ENCODE results near the gene GLRX3.

DNA sequence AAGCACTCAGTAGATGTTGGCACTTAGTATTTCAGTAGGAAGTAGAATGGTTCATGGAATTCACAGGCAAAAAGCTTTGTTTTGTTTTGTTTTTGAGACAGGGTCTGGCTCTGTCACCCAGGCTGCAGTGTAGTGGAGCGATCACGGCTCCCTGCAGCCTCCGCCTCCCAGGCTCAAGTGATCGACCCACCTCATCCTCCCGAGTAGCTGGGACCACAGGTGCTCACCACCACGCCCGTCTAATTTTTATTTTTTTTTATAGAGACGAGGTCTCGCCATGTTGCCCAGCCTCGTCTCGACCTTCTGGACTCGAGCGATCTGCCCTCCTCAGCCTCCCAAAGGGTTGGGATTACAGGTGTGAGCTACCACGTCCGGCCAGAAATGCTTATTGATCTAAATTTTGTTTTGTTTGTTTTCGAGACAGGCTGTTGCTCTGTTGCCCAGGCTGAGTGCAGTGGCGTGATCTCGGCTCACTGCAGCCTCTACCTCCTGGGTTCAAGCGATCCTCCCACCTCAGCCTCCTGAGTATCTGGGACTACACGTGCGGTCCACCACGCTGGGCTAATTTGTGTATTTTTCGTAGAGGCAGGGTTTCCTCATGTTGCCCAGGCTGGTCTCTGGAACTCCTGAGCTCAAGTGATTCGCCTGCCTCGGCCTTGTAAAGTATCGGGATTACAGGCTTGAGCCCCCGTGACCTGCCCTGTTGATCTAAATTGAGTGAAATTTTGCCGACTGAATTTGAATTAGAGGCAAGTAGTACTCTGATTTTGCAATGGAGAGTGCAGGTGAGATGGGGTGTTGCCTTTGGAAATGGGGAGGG, 1.7 kb downstream of the GLRX3 start:
- TF ChIP-seq, protein P1, sequence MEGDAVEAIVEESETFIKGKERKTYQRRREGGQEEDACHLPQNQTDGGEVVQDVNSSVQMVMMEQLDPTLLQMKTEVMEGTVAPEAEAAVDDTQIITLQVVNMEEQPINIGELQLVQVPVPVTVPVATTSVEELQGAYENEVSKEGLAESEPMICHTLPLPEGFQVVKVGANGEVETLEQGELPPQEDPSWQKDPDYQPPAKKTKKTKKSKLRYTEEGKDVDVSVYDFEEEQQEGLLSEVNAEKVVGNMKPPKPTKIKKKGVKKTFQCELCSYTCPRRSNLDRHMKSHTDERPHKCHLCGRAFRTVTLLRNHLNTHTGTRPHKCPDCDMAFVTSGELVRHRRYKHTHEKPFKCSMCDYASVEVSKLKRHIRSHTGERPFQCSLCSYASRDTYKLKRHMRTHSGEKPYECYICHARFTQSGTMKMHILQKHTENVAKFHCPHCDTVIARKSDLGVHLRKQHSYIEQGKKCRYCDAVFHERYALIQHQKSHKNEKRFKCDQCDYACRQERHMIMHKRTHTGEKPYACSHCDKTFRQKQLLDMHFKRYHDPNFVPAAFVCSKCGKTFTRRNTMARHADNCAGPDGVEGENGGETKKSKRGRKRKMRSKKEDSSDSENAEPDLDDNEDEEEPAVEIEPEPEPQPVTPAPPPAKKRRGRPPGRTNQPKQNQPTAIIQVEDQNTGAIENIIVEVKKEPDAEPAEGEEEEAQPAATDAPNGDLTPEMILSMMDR (IDR thresholded peaks at IDR 0.05) = no peak
- TF ChIP-seq POLR2A (IDR thresholded peaks at IDR 0.05) = no peak
